ENCODE data around the gene BLOC1S6. TPM values are rescaled to one million over a fixed set of nuclear protein-coding genes. Genes with fewer than 3 reads are reported as not detected.

Gene BLOC1S6
- total and polyA plus RNA-seq, 2 of the 13 experiments (the other 11 are each of a cell fraction or from before 2014, with no cell fraction given), result 11.8 to 44.3 TPM

DNA sequence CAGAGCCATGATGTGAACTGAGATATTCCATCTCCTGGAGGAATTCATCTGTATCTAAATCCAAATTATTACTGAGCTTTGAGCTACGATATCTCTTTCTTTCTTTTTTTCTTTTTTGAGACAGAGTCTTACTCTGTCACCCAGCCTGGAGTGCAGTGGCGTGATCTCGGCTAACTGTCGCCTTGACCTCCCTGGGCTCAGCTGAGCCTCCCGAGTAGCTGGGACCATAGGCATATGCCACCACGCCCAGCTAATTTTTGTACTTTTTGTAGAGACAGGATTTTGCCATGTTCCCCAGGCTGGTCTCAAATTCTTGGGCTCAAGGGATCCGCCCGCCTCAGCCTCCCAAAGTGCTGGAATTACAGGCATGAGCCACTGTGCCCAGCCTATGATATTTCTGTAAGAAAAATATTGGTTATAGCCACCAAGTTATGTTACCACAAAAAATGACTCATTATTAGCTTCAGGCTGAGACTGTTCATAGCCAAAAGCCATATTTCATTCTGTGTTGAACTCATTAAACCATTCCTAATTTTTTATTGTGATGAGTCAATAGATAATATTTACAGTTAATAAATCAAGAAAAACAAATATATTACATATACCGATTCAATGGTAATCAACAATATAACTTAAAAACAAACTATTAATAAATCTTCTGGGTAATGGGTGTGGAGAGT is 37.5 kb upstream of the BLOC1S6 start:
- Histone ChIP-seq H3K27me3 (ENCODE audit: control insufficient read depth in 1 of 2, insufficient read depth in 2 of 2, low read length in 2 of 2) (peaks cover 0 to 3% of the 10 kb centered on the region in 2 experiments; a peak in 2 of 5 replicates), H3K4me1 (ENCODE audit: insufficient read depth, low read length) (no peaks in the 10 kb centered on the region; the same call in 1 of the 2 replicates), H3K4me2 (ENCODE audit: low read depth, low read length) (peak overlapping the region; percentile 62; the same call in 1 of the 2 replicates), H2AFZ (ENCODE audit: low read length) (no peak overlapping the region), H3K36me3 (replicated peaks in 1 of 2; ENCODE audit: control insufficient read depth in 1 of 2, insufficient read depth in 2 of 2, low read length in 2 of 2) (no peaks in the 10 kb centered on the region), H3K9ac (ENCODE audit: insufficient read depth, low read depth, low read length) (no peak overlapping the region), H4K20me1 (ENCODE audit: insufficient read depth, low read length) (no peaks in the 10 kb centered on the region), H3K27ac (ENCODE audit: extremely low read length, insufficient read depth, low read length) (no peak overlapping the region), H3K4me3 (replicated peaks in 1 of 3; ENCODE audit: insufficient read depth in 1 of 3, low read depth in 2 of 3, low read length in 3 of 3) (no peak overlapping the region), H3K9me3 (ENCODE audit: low read length) (no peaks in the 10 kb centered on the region), H3K79me2 (ENCODE audit: insufficient read depth, low read length) (no peaks in the 10 kb centered on the region)
- ChIA-PET POLR2A (interaction anchor here (1.9 kb wide), 1 partner anchor 37 kb away, joined by 20 read pairs; the partner anchor contains the start of gene BLOC1S6), CTCF (ENCODE audit: low intra/inter-chr PET ratio, low total read pairs) (no interaction called here)
- in situ Hi-C loops (cut with HindIII; ENCODE audit: extremely low pct_ligation_motif_present, low pct_unique_long_range_greater_than_20kb), result no loop called here
- no TSS peak for BruUV-seq (replicated peaks)
- FAIRE-seq (no peak), DNase-seq (ENCODE audit: low spot score) (no peak), ATAC-seq (no peak)
- WGBS (ENCODE audit: low lambda C conversion rate), result 66% methylated on average over 9 of the region's 9 CpGs
- intact Hi-C loops (cut with micrococcal nuclease; ENCODE audit: unreplicated experiment), result no loop called here
- TF ChIP-seq NFYC (CRISPR knock-in tag; IDR thresholded peaks at IDR 0.05) (no peak), CEBPG (CRISPR knock-in tag; IDR thresholded peaks at IDR 0.05) (no peak), ZNF629 (CRISPR knock-in tag; conservative IDR thresholded peaks at IDR 0.05) (no peak), ZNF331 (CRISPR knock-in tag; IDR thresholded peaks at IDR 0.05) (no peak), FIP1L1 (IDR thresholded peaks at IDR 0.05; ENCODE audit: borderline replicate concordance, insufficient read depth, low read depth, low read length) (no peak), SSRP1 (CRISPR knock-in tag; IDR thresholded peaks at IDR 0.05) (no peak), NR2F1 (CRISPR knock-in tag; IDR thresholded peaks at IDR 0.05) (no peak)
- TF ChIP-seq, protein P1, sequence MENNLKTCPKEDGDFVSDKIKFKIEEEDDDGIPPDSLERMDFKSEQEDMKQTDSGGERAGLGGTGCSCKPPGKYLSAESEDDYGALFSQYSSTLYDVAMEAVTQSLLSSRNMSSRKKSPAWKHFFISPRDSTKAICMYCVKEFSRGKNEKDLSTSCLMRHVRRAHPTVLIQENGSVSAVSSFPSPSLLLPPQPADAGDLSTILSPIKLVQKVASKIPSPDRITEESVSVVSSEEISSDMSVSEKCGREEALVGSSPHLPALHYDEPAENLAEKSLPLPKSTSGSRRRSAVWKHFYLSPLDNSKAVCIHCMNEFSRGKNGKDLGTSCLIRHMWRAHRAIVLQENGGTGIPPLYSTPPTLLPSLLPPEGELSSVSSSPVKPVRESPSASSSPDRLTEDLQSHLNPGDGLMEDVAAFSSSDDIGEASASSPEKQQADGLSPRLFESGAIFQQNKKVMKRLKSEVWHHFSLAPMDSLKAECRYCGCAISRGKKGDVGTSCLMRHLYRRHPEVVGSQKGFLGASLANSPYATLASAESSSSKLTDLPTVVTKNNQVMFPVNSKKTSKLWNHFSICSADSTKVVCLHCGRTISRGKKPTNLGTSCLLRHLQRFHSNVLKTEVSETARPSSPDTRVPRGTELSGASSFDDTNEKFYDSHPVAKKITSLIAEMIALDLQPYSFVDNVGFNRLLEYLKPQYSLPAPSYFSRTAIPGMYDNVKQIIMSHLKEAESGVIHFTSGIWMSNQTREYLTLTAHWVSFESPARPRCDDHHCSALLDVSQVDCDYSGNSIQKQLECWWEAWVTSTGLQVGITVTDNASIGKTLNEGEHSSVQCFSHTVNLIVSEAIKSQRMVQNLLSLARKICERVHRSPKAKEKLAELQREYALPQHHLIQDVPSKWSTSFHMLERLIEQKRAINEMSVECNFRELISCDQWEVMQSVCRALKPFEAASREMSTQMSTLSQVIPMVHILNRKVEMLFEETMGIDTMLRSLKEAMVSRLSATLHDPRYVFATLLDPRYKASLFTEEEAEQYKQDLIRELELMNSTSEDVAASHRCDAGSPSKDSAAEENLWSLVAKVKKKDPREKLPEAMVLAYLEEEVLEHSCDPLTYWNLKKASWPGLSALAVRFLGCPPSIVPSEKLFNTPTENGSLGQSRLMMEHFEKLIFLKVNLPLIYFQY (CRISPR knock-in tag; IDR thresholded peaks at IDR 0.05; ENCODE audit: borderline replicate concordance), result no peak
- TF ChIP-seq, protein P2, sequence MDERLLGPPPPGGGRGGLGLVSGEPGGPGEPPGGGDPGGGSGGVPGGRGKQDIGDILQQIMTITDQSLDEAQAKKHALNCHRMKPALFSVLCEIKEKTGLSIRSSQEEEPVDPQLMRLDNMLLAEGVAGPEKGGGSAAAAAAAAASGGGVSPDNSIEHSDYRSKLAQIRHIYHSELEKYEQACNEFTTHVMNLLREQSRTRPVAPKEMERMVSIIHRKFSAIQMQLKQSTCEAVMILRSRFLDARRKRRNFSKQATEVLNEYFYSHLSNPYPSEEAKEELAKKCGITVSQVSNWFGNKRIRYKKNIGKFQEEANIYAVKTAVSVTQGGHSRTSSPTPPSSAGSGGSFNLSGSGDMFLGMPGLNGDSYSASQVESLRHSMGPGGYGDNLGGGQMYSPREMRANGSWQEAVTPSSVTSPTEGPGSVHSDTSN (CRISPR knock-in tag; IDR thresholded peaks at IDR 0.05), result no peak
- TF ChIP-seq, protein P3, sequence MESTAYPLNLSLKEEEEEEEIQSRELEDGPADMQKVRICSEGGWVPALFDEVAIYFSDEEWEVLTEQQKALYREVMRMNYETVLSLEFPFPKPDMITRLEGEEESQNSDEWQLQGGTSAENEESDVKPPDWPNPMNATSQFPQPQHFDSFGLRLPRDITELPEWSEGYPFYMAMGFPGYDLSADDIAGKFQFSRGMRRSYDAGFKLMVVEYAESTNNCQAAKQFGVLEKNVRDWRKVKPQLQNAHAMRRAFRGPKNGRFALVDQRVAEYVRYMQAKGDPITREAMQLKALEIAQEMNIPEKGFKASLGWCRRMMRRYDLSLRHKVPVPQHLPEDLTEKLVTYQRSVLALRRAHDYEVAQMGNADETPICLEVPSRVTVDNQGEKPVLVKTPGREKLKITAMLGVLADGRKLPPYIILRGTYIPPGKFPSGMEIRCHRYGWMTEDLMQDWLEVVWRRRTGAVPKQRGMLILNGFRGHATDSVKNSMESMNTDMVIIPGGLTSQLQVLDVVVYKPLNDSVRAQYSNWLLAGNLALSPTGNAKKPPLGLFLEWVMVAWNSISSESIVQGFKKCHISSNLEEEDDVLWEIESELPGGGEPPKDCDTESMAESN (CRISPR knock-in tag; conservative IDR thresholded peaks at IDR 0.05), result no peak
- TF ChIP-seq, protein P4, sequence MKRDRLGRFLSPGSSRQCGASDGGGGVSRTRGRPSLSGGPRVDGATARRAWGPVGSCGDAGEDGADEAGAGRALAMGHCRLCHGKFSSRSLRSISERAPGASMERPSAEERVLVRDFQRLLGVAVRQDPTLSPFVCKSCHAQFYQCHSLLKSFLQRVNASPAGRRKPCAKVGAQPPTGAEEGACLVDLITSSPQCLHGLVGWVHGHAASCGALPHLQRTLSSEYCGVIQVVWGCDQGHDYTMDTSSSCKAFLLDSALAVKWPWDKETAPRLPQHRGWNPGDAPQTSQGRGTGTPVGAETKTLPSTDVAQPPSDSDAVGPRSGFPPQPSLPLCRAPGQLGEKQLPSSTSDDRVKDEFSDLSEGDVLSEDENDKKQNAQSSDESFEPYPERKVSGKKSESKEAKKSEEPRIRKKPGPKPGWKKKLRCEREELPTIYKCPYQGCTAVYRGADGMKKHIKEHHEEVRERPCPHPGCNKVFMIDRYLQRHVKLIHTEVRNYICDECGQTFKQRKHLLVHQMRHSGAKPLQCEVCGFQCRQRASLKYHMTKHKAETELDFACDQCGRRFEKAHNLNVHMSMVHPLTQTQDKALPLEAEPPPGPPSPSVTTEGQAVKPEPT (CRISPR knock-in tag; IDR thresholded peaks at IDR 0.05; ENCODE audit: low read depth), result no peak
- TF ChIP-seq, protein P5, sequence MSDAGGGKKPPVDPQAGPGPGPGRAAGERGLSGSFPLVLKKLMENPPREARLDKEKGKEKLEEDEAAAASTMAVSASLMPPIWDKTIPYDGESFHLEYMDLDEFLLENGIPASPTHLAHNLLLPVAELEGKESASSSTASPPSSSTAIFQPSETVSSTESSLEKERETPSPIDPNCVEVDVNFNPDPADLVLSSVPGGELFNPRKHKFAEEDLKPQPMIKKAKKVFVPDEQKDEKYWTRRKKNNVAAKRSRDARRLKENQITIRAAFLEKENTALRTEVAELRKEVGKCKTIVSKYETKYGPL (CRISPR knock-in tag; IDR thresholded peaks at IDR 0.05), result no peak

All from HepG2 (cell line).